Panc1 (cell line): ENCODE measurements around the gene ATRNL1. TPM values are rescaled to one million over a fixed set of nuclear protein-coding genes. Genes with fewer than 3 reads are reported as not detected.

Experiments used
- ATAC-seq: fragments of 200-7000 bp; cut with Tn5 transposase; 2 replicates; pipeline ENCODE4 v1.9.1; 2020; ENCODE audit warnings: mild to moderate bottlenecking, moderate library complexity
- BruUV-seq: library from RNA; stranded (reverse); fragments of 400-500 nt; replicated peaks from 2 replicates; lab custom pipeline; 2021; lab: Mats Ljungman, UMichigan
- CTCF ChIA-PET: fragments of 300-600 bp; sonication (Branson Sonifier 250); formaldehyde crosslinking; loops from one replicate; lab custom pipeline; 2022; ENCODE audit warnings: antibody characterized with exemption; lab: Charles Lee
- POLR2A ChIA-PET: fragments of 300-600 bp; sonication (Branson Sonifier 250); formaldehyde crosslinking; loops from one replicate; lab custom pipeline; 2022; ENCODE audit warnings: antibody characterized with exemption; lab: Charles Lee
- DNase-seq: peaks from one replicate; pipeline ENCODE4 v3.0.0-alpha.2; 2010; ENCODE audit warnings: low read depth, low spot score
- H3K27ac ChIP-seq: 2 replicates; pipeline ENCODE4 v1.5.1; 2011; ENCODE audit warnings: mild to moderate bottlenecking, low read length, inconsistent platforms
- H3K27me3 ChIP-seq: fragments of 200-500 bp; sonication (Bioruptor generic); 2 replicates; pipeline ENCODE4 v1.6.0; 2014; ENCODE audit warnings: low read length, inconsistent platforms; ENCODE audit not compliant: control insufficient read depth, insufficient read depth
- H3K36me3 ChIP-seq: fragments of 200-500 bp; sonication (Bioruptor generic); 2 replicates; pipeline ENCODE4 v1.5.1; 2014; ENCODE audit warnings: inconsistent platforms, mild to moderate bottlenecking, low read length, moderate library complexity; ENCODE audit not compliant: control insufficient read depth, insufficient read depth
- H3K4me1 ChIP-seq: 2 replicates; pipeline ENCODE4 v1.5.1; 2011; ENCODE audit warnings: inconsistent platforms, mild to moderate bottlenecking, low read length, moderate library complexity; ENCODE audit not compliant: control insufficient read depth, insufficient read depth
- H3K4me3 ChIP-seq, 2 experiments: 2 replicates each; pipeline ENCODE4 v1.5.1; 2011 to 2012; ENCODE audit warnings: low read depth in 2 of 2, low read length in 2 of 2, mild to moderate bottlenecking in 2 of 2, inconsistent platforms in 1 of 2, moderate library complexity in 1 of 2
- H3K9me3 ChIP-seq: fragments of 200-500 bp; sonication (Bioruptor generic); 2 replicates; pipeline ENCODE4 v1.5.1; 2014; ENCODE audit warnings: low read depth, mild to moderate bottlenecking, inconsistent platforms, low read length, moderate library complexity; ENCODE audit not compliant: control insufficient read depth, insufficient read depth
- POLR2AphosphoS5 ChIP-seq: IDR thresholded peaks from 2 replicates; pipeline ENCODE4 v1.6.1; 2012; ENCODE audit warnings: mild to moderate bottlenecking, low read depth, low read length, moderate library complexity
- SIN3A ChIP-seq: IDR thresholded peaks from 2 replicates; pipeline ENCODE4 v1.6.1; 2012; ENCODE audit warnings: low read depth, mild to moderate bottlenecking, low read length, moderate library complexity, borderline replicate concordance; ENCODE audit not compliant: insufficient read depth
- TCF7L2 ChIP-seq: IDR thresholded peaks from 2 replicates; pipeline ENCODE4 v1.6.1; 2011; ENCODE audit warnings: mild to moderate bottlenecking, low read depth, low read length, inconsistent platforms
- in situ Hi-C: cut with HindIII; loops from 2 replicates; pipeline ENCODE4 v1.10.0; 2016; ENCODE audit warnings: low sequenced_read_pairs, low pct_unique_long_range_greater_than_20kb
- intact Hi-C: fragments of 100-400 bp; cut with micrococcal nuclease; formaldehyde crosslinking; loops from one replicate; pipeline ENCODE4 v1.10.0; 2022; ENCODE audit not compliant: unreplicated experiment
- total RNA-seq: library from RNA; stranded (reverse); gene quantifications from one replicate; pipeline ENCODE4 v1.2.1, GENCODE V29; 2021; ENCODE audit not compliant: unreplicated experiment
- TF ChIP-seq, protein P1 (sequence below), 2 experiments: IDR thresholded peaks; 2 replicates each; pipeline ENCODE4 v1.6.1; 2011 to 2012; ENCODE audit warnings: low read depth in 2 of 2, control low read depth in 1 of 2, low read length in 1 of 2, mild to moderate bottlenecking in 1 of 2, moderate library complexity in 1 of 2; ENCODE audit not compliant: insufficient read depth in 1 of 2
- TF ChIP-seq, protein P2 (sequence below): fragments of 450-650 bp; IDR thresholded peaks from 2 replicates; pipeline ENCODE4 v1.5.1; 2017; ENCODE audit warnings: mild to moderate bottlenecking

Gene ATRNL1
- total RNA-seq, 1 experiment from 2014 or later: 17.1 TPM

DNA sequence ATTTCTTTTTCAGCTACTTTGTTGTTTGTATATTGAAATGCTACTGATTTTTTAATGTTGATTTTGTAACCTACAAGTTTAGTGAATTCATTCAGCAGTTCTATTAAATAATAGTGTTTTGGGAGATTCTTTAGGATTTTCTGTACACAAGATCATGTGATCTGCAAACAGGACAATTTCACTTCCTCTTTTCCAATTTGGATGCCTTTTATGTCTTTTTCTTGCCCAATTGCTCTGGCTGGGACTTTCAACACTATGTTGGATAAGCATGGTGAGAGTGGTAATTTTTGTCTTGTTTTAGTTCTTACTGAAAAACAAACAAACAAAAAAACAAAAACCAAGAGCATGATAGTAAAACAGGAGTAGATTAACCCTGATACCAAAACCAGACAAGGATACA is 316.2 kb downstream of the ATRNL1 start:
- Histone ChIP-seq H3K4me3 (no peak overlapping the region), H3K36me3 (no peaks in the 10 kb centered on the region), H3K4me1 (no peaks in the 10 kb centered on the region), H3K27me3 (no peaks in the 10 kb centered on the region), H3K9me3 (no peaks in the 10 kb centered on the region), H3K27ac (no peak overlapping the region)
- intact Hi-C loops: no loop called here
- TF ChIP-seq SIN3A (no peak), TCF7L2 (no peak), POLR2AphosphoS5 (no peak)
- TF ChIP-seq, protein P1, sequence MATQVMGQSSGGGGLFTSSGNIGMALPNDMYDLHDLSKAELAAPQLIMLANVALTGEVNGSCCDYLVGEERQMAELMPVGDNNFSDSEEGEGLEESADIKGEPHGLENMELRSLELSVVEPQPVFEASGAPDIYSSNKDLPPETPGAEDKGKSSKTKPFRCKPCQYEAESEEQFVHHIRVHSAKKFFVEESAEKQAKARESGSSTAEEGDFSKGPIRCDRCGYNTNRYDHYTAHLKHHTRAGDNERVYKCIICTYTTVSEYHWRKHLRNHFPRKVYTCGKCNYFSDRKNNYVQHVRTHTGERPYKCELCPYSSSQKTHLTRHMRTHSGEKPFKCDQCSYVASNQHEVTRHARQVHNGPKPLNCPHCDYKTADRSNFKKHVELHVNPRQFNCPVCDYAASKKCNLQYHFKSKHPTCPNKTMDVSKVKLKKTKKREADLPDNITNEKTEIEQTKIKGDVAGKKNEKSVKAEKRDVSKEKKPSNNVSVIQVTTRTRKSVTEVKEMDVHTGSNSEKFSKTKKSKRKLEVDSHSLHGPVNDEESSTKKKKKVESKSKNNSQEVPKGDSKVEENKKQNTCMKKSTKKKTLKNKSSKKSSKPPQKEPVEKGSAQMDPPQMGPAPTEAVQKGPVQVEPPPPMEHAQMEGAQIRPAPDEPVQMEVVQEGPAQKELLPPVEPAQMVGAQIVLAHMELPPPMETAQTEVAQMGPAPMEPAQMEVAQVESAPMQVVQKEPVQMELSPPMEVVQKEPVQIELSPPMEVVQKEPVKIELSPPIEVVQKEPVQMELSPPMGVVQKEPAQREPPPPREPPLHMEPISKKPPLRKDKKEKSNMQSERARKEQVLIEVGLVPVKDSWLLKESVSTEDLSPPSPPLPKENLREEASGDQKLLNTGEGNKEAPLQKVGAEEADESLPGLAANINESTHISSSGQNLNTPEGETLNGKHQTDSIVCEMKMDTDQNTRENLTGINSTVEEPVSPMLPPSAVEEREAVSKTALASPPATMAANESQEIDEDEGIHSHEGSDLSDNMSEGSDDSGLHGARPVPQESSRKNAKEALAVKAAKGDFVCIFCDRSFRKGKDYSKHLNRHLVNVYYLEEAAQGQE (IDR thresholded peaks at IDR 0.05; ENCODE audit: insufficient read depth in 1 of 2, low read depth in 2 of 2, low read length in 1 of 2): no peak
- TF ChIP-seq, protein P2, sequence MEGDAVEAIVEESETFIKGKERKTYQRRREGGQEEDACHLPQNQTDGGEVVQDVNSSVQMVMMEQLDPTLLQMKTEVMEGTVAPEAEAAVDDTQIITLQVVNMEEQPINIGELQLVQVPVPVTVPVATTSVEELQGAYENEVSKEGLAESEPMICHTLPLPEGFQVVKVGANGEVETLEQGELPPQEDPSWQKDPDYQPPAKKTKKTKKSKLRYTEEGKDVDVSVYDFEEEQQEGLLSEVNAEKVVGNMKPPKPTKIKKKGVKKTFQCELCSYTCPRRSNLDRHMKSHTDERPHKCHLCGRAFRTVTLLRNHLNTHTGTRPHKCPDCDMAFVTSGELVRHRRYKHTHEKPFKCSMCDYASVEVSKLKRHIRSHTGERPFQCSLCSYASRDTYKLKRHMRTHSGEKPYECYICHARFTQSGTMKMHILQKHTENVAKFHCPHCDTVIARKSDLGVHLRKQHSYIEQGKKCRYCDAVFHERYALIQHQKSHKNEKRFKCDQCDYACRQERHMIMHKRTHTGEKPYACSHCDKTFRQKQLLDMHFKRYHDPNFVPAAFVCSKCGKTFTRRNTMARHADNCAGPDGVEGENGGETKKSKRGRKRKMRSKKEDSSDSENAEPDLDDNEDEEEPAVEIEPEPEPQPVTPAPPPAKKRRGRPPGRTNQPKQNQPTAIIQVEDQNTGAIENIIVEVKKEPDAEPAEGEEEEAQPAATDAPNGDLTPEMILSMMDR: no peak
- ChIA-PET POLR2A (no interaction called here), CTCF (no interaction called here)
- in situ Hi-C loops: no loop called here
- ATAC-seq (no peak), DNase-seq (no peak)
- no TSS peak for BruUV-seq

DNA sequence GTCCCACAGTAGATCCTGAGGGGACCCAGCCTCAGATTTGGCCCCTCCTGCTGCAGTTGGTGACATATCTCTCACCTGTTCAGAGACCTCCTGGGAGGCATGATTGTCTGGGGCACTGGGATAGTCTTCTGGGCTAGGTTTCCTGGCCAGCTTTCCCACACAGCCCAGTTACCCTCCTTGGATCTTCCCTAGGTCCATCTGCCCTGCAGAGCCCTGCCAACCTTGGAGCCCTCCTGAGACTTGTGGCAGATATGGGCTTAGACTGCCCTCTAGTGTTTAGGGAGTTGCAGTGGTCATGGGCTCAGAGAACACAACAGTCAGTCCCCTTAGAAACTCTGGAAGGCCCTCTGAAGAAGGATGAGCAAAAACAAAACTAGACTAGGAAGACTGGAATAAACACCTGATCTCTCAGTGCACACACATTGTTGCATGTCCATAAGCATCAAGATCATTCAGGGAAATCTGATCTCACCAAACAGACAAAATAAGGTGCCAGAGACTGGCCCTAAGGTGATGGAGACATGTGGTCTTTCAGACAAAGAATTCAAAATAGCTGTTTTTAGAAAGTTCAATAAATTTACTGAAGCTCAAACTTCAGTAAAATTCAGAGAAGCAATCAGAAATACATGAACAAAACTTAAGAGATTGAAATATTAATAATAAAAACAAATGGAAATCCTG is 324.6 kb downstream of the ATRNL1 start:
- in situ Hi-C loops: no loop called here
- peak; percentile 27 for DNase-seq
- peak; percentile 98 for ATAC-seq
- TF ChIP-seq TCF7L2: no peak
- no peak for TF ChIP-seq POLR2AphosphoS5
- TF ChIP-seq, protein P1 (IDR thresholded peaks at IDR 0.05; ENCODE audit: insufficient read depth in 1 of 2, low read depth in 2 of 2, low read length in 1 of 2): no peak
- no peak for TF ChIP-seq SIN3A
- TF ChIP-seq, protein P2: peak; percentile 78
- BruUV-seq: no TSS peak
- Histone ChIP-seq H3K27ac (no peak overlapping the region), H3K9me3 (no peaks in the 10 kb centered on the region), H3K4me3 (no peak overlapping the region), H3K27me3 (no peaks in the 10 kb centered on the region), H3K36me3 (no peaks in the 10 kb centered on the region), H3K4me1 (no peaks in the 10 kb centered on the region)
- POLR2A ChIA-PET: no interaction called here
- intact Hi-C loops: loop anchor here (1.0 to 5.0 kb wide), 3 partner anchors 62 to 277 kb away; no protein-coding TSS in a partner anchor
- CTCF ChIA-PET: no interaction called here
